ENCODE data around the gene METRNL.

GRCh38 chr17:83036193-83036592, 43.2 kb upstream of the METRNL start:
- no peak for TF ChIP-seq EZH2 (IDR thresholded peaks at IDR 0.05; ENCODE audit: borderline replicate concordance, low read depth, low read length, severe bottlenecking)
- no peak for TF ChIP-seq CTCF (IDR thresholded peaks at IDR 0.05; ENCODE audit: borderline replicate concordance, extremely low read depth, low read length, poor library complexity, severe bottlenecking)

Measured in DND-41 (cell line).